NCI-H1417 treated with DMSO at 0.1 percent for 48 hours (cell line): ENCODE results near the gene MYO18B.
A peak's percentile ranks its signal among the peaks of the same experiment; 100 is the strongest.

Experiments
- DNase-seq: peaks from one replicate; lab custom pipeline; 2025; lab: John Stamatoyannopoulos, UW

Gene MYO18B

DNA sequence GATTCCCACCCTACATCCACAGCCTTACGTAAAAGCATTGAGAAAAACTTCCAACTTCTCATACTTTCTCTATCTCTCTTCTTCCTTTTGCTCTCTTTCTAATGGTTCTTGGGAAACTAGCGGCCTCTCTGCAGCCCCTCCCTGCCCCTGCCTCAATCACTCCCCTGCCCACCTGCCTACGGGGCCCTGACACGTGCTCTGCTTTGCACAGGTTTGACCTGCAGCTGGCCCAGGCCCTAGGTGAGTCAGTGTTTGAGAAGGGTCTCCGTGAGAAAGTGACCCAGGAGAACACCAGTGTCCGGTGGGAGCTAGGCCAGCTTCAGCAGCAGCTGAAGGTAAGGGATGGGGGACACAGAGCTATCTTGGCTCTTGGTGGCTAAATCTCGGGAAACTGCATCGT is 160.4 kb downstream of the MYO18B start:
- DNase-seq = no peak

DNA sequence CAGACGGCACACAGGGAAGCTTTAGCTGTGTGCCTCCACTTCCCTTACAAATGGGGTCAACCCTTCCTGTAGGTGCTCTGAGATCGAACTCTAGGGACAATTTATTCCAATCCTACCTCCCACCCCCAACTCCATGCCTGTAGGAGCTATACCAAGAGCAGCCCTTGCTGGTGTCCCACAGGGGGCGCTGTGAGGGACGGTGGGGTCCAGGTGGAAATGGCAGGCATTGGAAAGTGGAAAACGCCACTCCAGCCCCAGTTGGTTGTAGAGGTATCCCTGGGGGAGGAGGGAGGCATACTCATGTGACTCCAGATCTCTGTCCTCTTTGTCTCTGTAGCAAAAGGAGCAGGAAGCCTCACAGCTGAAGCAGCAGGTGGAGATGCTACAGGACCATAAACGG is 161.3 kb downstream of the MYO18B start:
- no peak for DNase-seq

DNA sequence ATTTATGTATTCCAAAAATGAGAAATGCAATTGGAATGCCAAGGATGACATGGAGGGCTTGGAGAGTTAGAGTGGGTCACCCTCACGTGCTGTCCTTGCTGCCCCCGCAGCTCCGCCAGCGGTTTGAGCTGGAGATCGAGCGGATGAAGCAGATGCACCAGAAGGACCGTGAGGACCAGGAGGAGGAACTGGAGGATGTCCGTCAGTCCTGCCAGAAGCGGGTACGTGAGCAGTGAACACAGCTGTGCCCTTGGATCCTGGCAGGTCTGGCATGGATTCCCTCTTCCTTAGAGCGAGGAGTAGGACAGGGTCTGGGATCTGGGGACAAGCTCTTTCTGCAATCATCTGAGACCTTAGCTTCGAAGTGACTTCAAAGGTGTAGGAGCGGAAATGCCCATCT is 166.2 kb downstream of the MYO18B start:
- DNase-seq = no peak

DNA sequence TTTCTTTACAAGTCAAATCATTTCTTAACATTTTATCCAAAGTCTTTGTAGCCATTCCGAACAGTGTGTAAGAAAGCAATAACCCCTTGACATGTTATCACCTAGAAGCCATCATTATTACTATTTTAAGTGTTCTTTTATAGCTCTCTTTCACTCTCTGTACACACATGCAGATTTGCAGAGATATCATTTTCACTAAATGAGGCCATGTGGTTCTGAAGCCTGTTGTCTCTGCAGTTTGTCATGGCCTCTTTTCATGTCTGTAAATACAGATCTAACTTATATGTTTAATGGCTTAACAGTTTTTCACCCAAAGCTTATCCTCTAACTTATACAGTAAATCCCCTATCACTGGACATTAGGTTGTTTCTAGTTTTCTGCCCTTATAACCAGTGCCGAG is 166.8 kb downstream of the MYO18B start:
- DNase-seq = no peak

DNA sequence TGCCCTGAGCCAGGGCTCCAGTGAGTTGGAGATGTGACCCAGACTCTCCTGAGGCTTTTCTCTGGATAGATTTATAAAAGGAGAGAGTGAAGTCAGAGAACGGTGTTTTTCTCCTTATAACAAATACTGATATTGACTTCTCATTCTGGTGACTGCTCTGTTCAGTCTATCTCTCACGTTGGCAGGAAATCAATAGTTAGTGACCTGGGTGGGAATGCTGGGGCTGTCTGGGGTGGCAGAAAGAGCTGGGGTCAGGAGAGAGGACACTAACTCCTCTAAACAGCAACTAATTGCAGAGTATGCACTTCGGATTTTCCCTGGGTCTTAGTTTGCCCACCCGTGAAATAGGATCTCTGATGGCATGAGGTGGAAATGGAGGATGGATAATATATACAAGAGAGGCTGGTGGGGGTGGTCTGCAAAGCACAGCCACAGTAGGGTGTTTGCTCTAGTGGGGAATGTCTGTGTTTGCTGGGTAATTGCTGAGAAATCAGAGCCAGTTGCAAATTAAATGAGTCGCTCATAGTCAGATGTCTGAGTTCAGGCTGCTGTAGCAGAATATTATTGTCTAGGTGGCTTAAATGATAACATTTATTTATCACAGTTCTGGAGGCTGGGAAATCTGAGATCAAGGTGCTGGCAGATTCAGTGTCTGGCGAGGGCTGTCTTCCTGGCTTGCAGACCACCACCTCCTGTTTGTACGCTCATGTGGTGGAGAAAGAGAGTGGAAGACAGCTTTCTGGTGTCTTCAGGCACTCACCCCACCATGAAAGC is 167.8 kb downstream of the MYO18B start:
- no peak for DNase-seq

DNA sequence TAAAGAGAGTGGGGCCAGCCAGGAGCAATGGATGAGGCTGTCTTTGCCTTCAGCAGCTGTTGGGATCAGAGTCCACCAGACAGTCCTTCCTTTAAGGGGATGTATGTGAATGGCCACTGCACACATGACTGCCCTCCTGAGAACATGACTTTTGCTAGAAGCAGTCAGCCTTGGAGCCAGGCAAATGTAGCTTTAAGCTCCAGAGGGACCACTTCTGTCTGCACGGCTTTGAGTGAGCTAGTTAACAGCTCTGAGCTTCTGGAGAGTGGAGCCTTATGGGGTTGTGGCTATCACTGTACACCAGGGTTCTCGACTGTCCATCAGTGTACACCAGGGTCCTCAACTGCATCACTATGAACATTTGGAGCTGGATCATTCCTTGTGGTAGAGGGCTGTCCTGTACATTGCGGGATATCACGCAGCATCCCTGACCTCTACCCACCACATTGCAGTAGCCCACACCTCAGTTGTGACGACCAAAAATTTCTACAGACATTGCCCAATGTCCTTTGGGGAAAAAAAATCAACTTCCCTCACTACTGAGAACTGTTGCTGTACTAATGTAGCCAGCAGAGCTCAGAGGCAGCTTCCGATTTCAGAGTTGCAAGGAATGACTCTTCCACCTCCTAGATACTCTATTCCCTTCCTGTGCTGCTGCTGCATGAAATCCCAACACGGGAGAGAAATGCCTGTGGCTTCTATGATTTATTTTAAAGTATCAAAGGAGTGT is 169.4 kb downstream of the MYO18B start:
- no peak for DNase-seq

DNA sequence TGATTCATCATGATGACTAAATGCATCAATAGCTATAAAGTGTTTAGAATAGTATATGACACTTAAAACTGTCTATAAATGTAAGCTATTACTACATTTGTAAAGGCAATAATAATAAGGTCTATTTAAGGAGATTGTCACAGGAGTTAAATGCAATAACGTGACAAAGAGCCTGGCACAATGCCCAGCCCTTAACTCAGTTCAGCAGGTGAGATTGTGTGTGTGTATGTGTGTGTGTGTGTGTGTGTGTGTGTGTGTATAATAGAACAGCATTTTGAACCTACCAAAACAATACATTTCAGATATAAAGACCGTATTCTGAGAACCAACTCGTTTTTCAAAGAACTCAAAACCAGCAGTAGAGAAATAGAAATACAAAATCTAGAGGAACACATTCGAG is 177.5 kb downstream of the MYO18B start:
- peak; percentile 33 for DNase-seq

DNA sequence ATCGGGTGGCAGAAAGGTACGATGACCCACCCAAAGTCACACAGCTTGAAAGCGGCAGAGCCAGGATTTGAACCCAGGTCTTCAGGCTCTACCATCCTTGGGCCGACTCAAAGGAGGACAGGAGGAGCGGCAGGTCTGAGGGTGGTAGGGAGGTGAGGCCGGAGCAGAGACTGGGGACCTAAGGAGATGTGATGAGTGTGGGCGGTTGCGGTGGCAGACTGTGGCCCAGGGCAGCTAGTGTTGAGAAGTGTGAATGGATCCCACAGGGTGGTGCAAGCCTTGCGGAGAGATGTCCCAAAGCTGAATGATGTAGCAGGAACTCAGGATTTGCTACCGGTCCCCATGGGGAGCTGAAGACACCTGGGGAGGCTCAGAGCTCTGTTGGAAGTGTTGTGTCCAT is 180.2 kb downstream of the MYO18B start:
- no peak for DNase-seq

DNA sequence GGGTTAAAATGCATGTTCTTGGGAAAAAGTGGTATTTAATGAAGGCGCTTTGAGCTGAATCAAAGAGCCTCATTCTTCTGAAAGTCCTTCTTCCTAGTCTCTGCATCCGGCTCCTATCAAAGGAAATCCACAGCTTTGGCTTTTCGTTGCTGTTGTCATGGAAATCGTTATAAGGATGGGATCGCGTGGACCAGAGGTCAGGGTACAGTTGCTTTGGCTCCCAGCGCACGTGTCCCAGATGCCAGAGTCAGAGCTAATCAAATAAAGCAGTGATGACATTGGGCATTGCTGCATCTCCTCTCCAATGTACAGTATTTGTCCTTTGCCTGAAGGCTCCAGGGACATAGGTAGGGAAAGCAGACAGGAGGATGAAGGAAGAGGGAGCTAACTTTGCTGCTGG is 181.9 kb downstream of the MYO18B start:
- no peak for DNase-seq

DNA sequence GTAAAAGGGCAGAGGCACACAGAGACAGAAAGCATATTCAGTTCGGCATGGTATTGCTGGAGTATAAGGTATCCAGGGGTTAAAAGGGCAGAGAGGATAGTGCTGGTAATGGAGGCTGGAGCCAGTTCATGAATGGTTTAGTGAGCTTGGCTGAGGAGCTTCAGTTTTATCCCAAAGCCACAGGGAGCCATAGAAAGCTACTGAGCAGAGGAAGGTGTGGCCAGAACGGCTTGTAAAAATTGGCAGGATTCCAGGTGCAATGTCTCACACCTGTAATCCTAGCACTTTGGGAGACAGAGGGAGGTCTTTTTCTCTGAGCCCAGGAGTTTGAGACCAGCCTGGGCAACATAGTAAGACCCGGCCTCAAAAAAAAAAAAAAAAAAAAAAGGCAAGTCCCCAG is 186.1 kb downstream of the MYO18B start:
- DNase-seq = no peak

DNA sequence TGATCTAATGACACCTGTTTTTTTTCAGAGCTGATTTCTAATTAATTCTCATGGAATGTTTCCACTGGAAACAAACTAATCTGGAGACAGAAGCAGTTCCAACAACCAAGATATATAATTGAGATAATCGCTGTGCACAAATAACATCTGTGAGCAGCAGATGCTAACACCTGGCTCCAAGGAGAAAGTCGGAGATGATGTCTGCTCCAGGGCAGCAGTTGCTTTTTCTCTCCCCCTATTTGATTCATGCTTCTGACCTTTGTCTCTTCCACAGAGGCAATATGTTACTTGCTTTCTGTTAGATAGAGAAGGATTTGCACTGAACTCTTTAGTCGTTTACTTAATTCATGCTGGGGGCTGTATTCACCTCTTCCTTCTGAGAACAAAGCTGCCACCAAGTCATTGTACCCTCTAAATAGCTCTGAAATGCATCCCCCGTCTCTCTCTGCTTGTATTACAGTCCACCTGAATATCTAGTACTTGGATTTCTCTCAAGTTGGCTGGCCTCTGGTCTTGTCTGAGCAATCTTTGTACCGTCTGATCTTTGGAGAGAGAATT is 187.4 kb downstream of the MYO18B start:
- DNase-seq = no peak

DNA sequence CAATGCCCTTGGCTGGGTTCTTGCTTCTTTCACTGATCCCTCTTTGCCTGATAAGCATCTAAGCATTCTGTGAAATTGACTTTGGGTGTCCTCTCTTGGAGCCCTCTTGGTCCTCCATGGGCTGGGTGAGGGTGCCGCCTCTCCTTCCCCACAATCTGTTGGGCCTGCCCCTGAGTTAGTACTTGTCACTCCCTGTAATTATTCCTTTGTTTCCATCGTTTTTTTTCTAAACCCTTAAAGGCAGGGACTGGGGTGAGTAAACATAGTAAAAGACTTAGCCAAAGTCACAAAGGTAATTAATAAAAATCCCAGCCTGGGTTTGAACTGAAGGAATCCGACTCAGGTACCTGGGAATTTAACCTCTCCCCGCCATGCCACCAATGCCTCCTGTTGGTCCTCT is 188.1 kb downstream of the MYO18B start:
- peak; percentile 8 for DNase-seq

DNA sequence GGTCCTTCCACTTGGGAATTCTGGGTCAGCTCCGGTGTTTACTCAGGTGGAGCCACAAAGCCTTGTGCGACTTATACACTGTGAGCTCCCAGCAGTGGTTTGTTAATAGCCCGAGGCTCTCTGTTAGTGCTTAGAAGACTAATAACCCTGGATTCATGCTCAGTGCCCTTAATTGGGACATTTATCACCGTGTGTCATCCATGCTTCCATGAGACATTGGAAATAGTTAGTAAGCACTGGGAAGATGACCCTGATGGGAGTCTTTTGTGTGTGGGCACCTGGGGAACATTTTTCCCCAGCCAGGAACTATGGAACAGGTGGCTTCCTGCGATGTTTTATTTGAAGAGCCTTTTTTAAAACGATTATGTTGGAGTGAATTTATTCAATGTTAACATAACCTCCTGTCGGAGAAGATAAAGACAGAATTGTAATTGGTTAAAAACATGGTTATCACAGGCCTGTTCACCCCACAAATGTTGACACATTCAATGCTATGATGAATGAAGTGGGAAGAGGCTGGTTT is 188.9 kb downstream of the MYO18B start:
- DNase-seq = peak; percentile 93

DNA sequence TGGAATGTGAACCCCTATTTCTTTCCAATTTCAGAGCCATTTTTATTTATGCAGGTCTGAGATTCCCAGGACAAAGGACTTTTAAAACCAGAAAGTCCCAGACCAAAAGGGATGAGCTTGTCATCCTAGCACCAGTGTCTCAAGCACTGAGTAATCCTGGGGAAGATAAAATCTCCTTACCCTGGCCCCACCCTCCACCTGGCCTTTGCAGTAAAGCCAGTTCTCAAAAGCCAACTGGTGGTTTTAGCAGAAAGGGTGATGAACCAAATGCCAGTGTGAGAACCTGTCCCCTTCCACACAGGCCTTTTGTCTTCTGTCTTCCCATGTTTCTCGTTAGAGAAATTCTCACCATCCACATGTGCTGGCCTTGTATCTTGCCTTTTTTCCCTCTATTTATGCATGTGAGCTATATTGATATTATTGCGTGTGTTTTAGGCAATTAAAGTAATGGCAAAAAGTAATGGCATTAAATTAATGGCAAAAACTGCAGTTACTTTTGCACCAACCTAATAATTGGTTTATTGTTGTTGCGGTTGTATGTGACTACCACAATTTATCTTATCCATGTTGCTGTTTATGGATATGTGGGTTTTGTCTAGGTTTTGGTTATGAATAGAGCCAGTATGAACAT is 191.3 kb downstream of the MYO18B start:
- DNase-seq = no peak

DNA sequence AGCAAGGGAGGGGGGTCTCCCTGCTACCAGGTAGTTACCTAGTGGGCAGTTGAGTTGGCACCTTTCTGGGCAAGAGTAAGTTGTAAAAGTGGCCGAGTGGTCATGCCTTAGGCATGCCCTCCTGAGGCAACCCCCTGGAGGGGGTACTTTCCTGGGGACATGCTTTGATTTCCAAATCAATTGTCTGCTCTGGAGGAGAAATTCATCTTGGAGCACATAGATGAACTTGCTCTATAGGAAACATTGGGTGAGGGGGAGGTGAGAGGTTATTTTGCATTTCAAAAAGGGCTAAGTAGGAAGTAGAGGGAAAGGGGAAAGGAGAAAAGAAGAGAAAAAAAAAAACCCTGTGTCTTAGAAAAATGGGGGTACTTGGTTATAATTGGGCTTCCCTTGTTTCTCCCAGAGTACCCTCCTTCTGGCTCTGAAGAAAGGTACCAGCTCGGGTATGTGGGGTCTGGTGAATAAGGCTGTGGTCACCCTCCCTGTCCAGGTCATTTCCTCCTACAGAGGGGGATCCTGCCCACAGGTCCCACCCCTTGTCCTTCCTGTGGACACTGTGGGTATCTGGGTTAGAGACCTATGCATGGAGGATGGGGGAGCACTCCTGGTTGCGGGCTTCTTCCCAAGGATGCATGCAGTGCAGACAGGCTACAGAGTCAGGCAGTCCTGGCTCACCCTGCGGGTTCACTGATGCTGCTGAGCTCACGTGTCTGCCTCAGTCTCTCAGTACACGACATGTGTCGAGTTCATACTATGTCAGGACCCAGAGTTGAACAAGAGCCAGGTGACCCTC is 193.5 kb downstream of the MYO18B start:
- DNase-seq = no peak

DNA sequence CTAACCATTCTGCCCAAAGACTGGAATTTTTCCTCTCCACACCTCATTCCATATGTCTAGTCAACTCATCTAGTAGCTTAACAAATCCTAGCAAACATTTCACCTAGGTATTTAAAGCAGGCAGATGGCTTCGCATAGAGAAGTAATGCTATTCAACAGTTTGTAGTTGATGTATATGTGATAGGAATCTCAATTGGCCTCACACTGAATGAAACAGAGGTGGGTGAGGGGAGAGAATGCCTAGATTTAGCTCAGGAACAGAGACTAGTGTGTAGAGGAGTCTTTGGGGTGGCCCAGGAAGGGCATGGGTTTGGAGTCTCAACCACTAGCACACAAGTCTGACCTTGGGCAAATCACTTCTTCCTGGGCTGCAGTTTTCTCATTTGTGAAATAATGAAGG is 196.2 kb downstream of the MYO18B start:
- DNase-seq = no peak

DNA sequence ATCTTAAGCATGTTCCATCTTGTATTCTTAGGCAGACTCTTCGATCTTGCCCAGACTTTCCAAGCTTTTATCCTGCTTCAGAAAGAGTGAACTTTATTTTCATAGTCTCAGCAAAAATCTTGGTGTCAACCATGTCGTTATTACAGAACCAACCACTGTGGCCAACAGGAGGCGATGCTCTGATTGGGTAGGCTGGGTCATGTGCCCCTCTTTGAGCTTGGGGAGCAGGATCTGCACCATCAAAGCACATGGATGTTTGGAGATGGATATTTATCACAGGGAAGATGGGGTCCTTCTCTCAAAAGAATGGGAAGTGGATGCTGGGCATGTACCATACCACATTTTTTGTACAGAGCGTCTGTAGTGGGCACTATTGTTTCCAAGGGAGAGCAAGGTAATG is 197.4 kb downstream of the MYO18B start:
- no peak for DNase-seq

DNA sequence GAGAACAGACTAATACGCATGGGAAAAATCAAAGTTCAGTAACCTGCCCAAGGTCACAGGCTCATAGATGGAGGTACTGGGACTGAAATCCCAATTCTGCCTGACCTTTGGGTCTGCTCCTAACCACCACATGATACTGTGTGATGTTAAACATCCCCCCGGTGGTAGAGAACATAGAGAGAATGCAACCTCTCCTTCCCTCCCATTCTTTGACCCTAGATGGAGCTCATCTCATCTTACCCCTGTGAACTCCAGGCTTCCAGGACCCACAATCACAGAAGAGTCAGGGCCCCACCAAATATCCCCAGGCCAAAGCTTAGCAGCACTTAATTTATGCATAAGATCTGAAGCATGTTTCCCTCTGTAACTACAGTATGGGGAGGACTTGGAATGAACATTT is 198.5 kb downstream of the MYO18B start:
- no peak for DNase-seq

DNA sequence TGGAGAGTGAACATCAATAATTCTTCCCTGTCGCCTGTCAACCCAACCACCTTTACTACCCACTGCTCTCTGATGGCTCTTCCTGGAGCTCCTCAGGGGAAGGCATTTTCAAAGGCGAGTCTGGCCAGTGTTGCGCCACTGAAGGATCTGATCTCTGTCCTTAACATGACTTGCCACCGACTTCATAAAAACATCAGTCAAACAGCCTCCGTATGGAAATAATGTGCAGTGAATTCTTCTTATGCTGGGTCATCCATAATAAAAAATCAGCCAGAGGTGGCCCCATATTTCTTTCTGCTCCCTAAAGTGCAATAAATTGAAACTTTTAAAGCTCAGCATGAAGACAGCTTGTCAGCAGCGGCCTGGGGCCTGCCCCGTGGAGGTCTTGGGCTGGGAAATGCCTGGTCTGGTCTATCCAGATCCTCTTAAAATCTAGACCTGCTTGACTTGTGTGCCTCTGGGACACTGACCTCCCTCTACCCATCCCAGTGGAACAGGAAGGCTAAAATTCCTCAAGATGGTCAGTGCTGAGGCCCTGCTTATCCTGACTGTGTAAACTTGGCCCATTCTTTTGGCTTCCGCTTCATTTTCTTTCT is 199.5 kb downstream of the MYO18B start:
- no peak for DNase-seq

DNA sequence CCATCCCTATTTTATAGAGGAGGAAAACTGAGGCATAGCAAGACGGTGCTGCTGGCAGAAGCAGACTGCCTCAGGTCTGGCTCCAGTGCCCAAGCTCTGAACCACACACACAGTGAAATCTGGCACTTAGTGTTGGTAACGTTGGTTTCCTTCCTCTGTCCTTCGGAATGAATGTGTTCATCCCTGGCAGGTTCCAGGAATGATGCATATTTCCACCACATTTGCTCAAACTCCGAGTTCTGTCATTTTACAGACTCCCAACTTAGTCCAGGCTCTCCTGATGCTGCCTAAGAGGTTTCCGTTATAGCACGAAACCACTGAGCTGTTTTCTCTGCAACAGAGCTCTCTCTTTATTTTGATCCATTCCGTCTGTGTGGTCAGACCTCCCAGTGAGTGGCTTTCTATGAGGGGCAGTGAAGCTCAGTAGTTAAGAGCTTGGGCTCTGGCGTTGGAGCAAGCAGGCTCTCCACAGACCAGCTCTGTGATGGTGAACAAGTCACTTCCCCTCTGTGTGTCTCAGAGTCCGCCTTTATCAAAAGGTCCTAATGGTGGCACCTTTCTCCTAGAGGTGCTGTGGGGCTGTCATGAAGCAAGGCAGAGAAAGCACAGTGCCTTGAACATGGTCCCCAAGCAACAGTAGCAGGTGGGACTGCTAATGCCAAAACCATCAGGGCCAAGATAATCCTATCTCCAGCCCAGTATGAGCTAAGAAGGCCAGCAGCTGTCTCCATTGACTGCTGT is 200.3 kb downstream of the MYO18B start:
- no peak for DNase-seq
